GM18502 (cell line): ENCODE measurements around the gene MASP1.

Experiments
- ATAC-seq: cut with Tn5 transposase; IDR thresholded peaks from one replicate; pipeline ENCODE4 v1.9.1; 2021; ENCODE audit warnings: mild to moderate bottlenecking; ENCODE audit not compliant: unreplicated experiment, poor library complexity

Gene MASP1

GRCh38 chr3:187193181-187193580, 98.4 kb downstream of the MASP1 start:
- ATAC-seq, result no peak

- no peak for ATAC-seq
These were observed 100.3 kb downstream of the MASP1 start for GRCh38 chr3:187191271-187191670.

GRCh38 chr3:187188931-187189330, 102.6 kb downstream of the MASP1 start:
- ATAC-seq, result no peak

- ATAC-seq, result no peak
These were observed 104.6 kb downstream of the MASP1 start for GRCh38 chr3:187186801-187187421.

- ATAC-seq, result no peak
These were observed 105.2 kb downstream of the MASP1 start for GRCh38 chr3:187186375-187186774.

- ATAC-seq, result no peak
These were observed 105.8 kb downstream of the MASP1 start for GRCh38 chr3:187185759-187186158.
